ENCODE measurements around the gene MAPK6.

The MAPK6 gene

GRCh38 chr15:52103217-52104207, 84.5 kb downstream of the MAPK6 start:
- H3K4me3 ChIP-seq (ENCODE audit: low read depth, low read length): no peak overlapping the region
- in situ Hi-C loops (cut with HindIII; ENCODE audit: low sequenced_read_pairs): no loop called here
- TF ChIP-seq, protein P1, sequence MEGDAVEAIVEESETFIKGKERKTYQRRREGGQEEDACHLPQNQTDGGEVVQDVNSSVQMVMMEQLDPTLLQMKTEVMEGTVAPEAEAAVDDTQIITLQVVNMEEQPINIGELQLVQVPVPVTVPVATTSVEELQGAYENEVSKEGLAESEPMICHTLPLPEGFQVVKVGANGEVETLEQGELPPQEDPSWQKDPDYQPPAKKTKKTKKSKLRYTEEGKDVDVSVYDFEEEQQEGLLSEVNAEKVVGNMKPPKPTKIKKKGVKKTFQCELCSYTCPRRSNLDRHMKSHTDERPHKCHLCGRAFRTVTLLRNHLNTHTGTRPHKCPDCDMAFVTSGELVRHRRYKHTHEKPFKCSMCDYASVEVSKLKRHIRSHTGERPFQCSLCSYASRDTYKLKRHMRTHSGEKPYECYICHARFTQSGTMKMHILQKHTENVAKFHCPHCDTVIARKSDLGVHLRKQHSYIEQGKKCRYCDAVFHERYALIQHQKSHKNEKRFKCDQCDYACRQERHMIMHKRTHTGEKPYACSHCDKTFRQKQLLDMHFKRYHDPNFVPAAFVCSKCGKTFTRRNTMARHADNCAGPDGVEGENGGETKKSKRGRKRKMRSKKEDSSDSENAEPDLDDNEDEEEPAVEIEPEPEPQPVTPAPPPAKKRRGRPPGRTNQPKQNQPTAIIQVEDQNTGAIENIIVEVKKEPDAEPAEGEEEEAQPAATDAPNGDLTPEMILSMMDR (IDR thresholded peaks at IDR 0.05; ENCODE audit: low read depth, low read length, missing control alignments): no peak

DNA sequence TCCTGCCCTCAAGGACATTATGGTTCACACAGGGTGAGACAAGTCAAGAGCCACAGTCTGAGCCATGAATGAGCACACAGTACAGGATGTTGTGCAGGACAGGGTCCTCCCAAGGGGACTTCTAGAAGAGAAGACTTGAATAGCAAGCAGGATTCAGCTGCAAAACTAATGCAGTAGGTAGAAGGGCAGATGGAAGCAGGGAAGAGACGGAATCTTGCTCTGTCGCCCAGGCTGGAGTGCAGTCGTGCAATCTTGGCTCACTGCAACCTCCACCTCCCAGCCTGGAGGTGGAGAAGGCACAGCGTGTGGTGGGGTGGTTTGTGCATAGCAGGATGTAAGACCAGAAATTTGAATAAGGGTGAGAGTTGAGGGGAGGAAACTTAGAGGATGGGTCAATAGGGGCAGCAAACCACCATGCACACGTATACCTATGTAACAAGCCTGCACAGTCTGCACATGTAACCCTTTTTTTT, 85.5 kb downstream of the MAPK6 start:
- H3K4me3 ChIP-seq (ENCODE audit: low read depth, low read length): no peak overlapping the region
- in situ Hi-C loops (cut with HindIII; ENCODE audit: low sequenced_read_pairs): no loop called here
- DNase-seq (ENCODE audit: low read depth): no peak
- TF ChIP-seq, protein P1 (IDR thresholded peaks at IDR 0.05; ENCODE audit: low read depth, low read length, missing control alignments): no peak

More at GRCh38 chr15:52103217-52104207, 84.5 kb downstream of the MAPK6 start:
- peak; percentile 96 for DNase-seq (ENCODE audit: low read depth)

- TF ChIP-seq, protein P1 (IDR thresholded peaks at IDR 0.05; ENCODE audit: low read depth, low read length, missing control alignments): no peak
- no peak overlapping the region for H3K4me3 ChIP-seq (ENCODE audit: low read depth, low read length)
- in situ Hi-C loops (cut with HindIII; ENCODE audit: low sequenced_read_pairs): no loop called here
- no peak for DNase-seq (ENCODE audit: low read depth)
Measured at GRCh38 chr15:52105846-52106245, 86.8 kb downstream of the MAPK6 start.

GRCh38 chr15:52106641-52107040, 87.6 kb downstream of the MAPK6 start:
- in situ Hi-C loops (cut with HindIII; ENCODE audit: low sequenced_read_pairs): no loop called here
- no peak for DNase-seq (ENCODE audit: low read depth)
- TF ChIP-seq, protein P1 (IDR thresholded peaks at IDR 0.05; ENCODE audit: low read depth, low read length, missing control alignments): no peak
- no peak overlapping the region for H3K4me3 ChIP-seq (ENCODE audit: low read depth, low read length)

- in situ Hi-C loops (cut with HindIII; ENCODE audit: low sequenced_read_pairs): no loop called here
- TF ChIP-seq, protein P1 (IDR thresholded peaks at IDR 0.05; ENCODE audit: low read depth, low read length, missing control alignments): no peak
- H3K4me3 ChIP-seq (ENCODE audit: low read depth, low read length): no peak overlapping the region
- no peak for DNase-seq (ENCODE audit: low read depth)
Measured at GRCh38 chr15:52107238-52107637, 88.2 kb downstream of the MAPK6 start.

DNA sequence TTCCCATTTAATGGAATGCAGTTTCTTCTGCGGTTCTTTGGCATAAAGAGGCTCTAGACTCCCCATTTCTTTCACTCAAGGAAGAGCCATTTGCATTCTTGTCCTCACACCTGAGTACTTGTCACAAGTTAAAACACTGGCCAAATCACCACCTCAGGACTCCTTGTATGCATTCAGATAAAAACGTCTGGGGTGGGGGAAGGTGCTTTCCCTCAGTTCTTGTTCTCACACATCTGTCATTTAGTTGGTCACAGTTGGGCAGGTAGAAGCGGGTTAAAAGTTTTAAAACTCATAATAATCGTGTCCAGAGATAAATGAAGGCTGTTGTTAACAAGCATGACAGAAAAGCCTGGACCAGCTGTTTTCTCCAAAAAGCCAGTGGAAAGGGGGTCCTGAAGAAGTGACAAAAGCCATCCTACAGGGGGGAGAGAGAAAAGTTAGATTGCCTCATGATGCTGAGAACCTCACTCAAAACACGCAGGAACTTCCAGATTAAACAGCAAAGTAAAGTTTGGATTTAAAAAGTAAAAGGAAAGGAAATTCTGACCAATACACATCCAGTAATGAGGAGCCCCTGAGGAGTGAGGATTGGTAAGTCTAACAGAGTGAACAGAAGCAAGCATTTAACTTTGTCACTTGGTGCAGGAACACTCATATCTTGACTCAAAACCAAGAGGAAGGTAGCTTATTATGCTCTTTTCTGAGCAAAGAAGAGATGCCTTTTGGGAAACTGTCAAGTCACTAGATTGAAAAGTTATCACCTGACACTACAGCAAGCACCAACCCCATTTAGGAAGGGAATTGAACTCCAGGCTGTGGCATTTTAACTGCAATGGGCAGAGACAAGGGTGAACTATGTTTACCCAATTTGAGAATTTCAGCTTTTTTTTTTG, 90.8 kb downstream of the MAPK6 start:
- in situ Hi-C loops (cut with HindIII; ENCODE audit: low sequenced_read_pairs): no loop called here
- no peak overlapping the region for H3K4me3 ChIP-seq (ENCODE audit: low read depth, low read length)
- no peak for DNase-seq (ENCODE audit: low read depth)
- TF ChIP-seq, protein P1 (IDR thresholded peaks at IDR 0.05; ENCODE audit: low read depth, low read length, missing control alignments): no peak

Measured in astrocyte of the cerebellum (primary cell).